CD4-positive, alpha-beta T cell treated with Interleukin-15 for 1 hour (primary cell): ENCODE data around the gene SPSB2.
"Not testable (repeated sequence)": the region's sequence is repeated elsewhere in the genome, so short reads cannot be mapped to it uniquely, and the experiment has no call there.

Source experiments
- DNase-seq: peaks from one replicate; pipeline ENCODE4 v3.0.0-alpha.2; 2020

Gene SPSB2

GRCh38 chr12:6873094-6874014 lies at the start of gene SPSB2:
Gene SPSB2 (minus strand): TSS chr12:6873303. CDS start chr12:6872901, 402 bp downstream.
- DNase-seq = peak; percentile 98

GRCh38 chr12:6921996-6922946 lies 49.2 kb upstream of the SPSB2 start:
- no peak for DNase-seq

- DNase-seq = no peak
Measured at GRCh38 chr12:6921539-6921938, 48.4 kb upstream of the SPSB2 start.

DNA sequence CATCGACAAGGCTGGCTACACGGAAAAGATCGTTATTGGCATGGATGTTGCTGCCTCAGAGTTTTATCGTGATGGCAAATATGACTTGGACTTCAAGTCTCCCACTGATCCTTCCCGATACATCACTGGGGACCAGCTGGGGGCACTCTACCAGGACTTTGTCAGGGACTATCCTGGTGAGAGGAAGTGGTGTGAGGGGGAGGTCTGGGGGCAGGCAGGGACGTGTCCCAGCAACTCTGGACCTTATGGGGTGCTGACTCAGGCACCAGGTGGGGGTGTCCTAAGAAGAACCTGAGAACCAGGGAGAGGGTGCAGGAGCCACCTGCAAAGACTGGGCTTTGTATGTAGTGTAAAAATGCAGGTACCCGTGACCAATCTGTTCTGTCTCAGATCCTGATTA lies 46.5 kb upstream of the SPSB2 start:
- no peak for DNase-seq

- no peak for DNase-seq
Measured at GRCh38 chr12:6917491-6918231, 44.6 kb upstream of the SPSB2 start.

DNA sequence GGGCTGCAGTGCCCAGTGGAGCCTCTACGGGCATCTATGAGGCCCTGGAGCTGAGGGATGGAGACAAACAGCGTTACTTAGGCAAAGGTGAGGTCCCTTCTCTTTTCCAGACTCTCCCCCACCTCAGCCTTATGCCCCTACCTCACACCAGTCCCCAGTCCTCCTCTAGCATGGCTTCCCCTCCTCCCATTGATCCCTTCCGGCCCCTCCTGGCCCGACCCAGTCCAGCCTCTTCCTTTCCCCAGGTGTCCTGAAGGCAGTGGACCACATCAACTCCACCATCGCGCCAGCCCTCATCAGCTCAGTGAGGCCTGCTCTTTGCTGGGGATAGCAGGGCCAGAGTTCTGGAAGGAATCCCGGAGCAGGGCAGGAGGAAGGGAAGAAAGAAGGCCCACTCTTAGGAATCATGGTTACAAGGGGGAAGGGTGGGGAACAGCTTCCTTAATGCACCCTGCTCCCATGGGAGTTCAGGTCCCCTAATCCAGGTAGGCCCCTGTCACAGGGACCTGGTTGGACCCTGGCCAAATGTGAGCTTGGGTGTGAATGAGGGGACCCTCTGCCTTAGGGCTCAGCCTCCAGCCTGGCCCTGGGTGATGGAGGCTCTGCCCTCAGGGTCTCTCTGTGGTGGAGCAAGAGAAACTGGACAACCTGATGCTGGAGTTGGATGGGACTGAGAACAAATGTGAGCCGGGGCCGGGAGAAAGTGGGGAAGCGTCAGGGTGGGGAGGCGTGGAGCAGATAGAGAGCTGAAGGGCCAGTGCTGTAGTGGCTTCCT lies 43.5 kb upstream of the SPSB2 start:
- DNase-seq = no peak

DNA sequence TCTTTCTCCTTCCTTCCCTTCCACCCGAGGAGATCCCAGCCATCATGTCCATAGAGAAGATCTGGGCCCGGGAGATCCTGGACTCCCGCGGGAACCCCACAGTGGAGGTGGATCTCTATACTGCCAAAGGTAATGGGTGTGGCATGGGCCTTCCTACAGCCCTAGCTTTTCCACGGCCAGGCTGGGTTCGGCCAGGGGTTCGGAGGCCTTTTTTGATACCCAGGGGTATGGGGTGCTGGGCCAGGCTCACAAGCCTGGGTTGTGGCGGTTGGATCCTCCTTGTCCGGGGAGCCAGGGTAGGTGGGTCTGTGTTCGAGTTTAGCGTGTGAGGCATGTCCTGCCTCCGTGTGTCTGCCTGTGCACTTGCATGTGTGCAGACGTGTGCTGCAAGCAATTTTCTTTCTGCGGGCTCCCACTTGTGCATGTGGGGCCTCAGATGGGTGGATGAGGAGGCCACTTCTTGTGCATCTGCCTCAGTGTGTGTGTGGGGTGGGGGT lies 42.7 kb upstream of the SPSB2 start:
- no peak for DNase-seq

DNA sequence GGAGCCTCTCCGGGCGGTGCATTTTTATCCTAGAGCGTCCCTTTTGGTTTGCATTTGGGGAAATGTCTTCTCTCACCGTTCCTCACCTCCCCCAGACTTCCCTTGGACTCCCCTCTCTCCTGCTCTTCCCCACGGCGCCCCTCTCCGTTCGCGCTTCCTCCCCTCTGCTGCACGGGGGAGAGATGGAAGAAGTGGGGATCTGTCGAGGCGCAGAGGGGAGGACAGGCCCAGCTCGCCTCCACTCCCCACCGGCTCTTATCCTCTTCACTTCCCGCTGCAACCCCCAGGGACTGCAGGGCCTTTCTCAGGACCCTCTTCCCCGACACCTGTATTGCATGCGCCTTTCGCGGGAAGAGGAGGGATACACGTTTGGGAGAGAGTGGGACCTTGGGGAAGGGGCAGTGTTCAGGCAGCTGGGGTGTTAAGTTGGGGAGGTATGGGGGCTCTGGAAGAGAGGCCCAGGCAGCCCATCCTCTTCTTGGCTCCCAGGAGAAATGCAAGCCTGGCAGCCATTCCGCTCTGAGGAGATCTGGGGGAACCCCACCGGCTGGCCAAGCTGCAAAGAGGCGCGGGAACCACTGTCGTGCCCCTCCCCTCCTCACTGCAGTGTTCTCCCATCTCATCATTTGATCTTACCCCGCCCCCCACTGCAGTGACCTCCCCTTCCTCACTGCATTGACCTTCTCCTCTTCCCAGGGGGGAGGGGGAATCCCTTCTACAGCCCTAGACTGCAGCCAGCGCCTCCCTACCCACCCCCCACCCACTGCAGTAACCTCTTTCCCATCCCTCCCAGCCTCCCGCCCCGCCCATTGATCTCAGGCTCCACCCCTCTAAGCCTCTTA lies 42.1 kb upstream of the SPSB2 start:
- DNase-seq = no peak

DNA sequence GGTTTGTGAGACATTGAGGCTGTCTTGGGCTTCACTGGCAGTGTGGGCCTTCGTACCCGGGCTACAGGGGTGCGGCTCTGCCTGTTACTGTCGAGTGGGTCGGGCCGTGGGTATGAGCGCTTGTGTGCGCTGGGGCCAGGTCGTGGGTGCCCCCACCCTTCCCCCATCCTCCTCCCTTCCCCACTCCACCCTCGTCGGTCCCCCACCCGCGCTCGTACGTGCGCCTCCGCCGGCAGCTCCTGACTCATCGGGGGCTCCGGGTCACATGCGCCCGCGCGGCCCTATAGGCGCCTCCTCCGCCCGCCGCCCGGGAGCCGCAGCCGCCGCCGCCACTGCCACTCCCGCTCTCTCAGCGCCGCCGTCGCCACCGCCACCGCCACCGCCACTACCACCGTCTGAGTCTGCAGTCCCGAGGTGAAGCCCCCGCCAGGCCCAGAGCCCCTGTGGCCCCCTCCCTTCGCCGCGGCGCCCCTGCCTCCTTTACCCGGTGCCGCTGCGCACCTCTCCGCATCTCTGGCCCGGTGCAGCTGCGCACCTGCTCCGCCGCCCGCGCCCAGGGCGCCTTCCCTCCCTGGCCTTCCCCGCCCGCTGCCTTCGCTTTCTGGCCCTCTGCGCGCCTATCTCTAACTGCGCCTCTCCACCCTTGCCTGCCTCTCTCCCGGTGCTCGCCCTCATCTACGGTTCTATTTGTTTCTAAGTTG lies 41.3 kb upstream of the SPSB2 start, which contains the start of gene ENO2:
ENO2 (plus strand) TSS at position 335 of the 701 bp plus-strand sequence. CDS start 1,253 bp downstream, outside the sequence.
- peak; percentile 87 for DNase-seq

GRCh38 chr12:6912164-6912935 lies 39.2 kb upstream of the SPSB2 start:
- no peak for DNase-seq

- no peak for DNase-seq
Measured at GRCh38 chr12:6909421-6910145, 36.5 kb upstream of the SPSB2 start.

DNA sequence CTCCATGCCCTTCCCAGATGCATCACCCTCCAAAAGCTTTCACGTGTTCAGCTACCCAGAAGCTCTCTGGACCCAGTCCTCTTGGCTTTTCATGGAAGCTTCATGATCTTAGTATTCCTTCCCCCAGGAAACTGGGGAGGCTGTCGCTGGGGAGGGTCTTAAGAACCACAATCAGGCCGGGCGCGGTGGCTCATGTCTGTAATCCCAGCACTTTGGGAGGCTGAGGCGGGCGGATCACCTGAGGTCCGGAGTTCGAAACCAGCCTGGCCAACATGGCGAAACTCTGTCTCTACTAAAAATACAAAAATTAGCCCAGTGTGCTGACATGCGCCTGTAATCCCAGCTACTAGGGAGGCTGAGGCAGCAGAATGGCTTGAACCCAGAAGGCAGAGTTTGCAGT lies 35.0 kb upstream of the SPSB2 start:
- not testable (repeated sequence) for DNase-seq

- no peak for DNase-seq
Measured at GRCh38 chr12:6905414-6906040, 32.4 kb upstream of the SPSB2 start.

GRCh38 chr12:6904280-6905276 lies 31.5 kb upstream of the SPSB2 start, which contains the start of gene LRRC23:
Gene LRRC23 (plus strand): TSS chr12:6904822. CDS start chr12:6905634, 812 bp downstream.
- peak; percentile 99 for DNase-seq

DNA sequence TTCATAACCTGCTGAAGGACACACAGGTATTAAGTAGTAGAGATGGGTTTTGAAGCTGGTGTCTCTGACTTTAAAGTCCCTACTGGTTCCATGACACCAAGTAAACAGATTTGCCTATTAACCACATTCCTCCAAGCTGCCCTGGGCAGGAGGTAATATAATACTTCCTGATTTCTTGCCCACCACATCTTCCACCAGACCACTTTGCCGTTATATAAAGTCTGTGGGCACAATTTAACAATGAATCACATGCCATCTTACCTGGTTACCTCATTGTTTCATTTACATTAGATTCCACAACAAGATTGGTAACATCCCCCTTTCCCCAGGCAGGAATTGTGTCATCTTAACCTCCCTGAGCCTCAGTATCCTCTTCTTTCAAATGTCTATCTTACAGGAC lies 30.6 kb upstream of the SPSB2 start:
- DNase-seq = no peak

- DNase-seq = no peak
Measured at GRCh38 chr12:6902448-6902847, 29.3 kb upstream of the SPSB2 start.
